GM18909 (cell line): ENCODE measurements around the gene ANTXR1.
"Not testable (repeated sequence)": the region's sequence is repeated elsewhere in the genome, so short reads cannot be mapped to it uniquely, and the experiment has no call there.

Experiments
- ATAC-seq: cut with Tn5 transposase; IDR thresholded peaks from one replicate; pipeline ENCODE4 v1.9.1; 2021; ENCODE audit warnings: mild to moderate bottlenecking; ENCODE audit not compliant: unreplicated experiment, poor library complexity

ANTXR1 gene

DNA sequence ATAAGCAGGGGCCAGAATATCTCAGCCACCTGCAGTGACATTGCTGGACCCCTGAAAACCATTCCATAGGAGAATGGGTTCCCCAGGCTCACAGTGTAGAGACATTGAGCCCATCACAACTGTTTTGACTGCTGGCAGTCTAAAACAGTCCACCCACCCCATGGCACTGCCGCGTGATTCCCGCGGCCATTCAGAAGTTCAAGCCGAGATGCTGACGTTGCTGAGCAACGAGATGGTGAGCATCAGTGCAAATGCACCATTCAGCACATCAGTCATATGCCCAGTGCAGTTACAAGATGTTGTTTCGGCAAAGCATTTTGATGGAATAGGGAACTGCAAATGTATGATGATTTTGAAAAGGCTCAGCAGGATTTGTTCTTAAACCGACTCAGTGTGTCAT lies 234.6 kb downstream of the ANTXR1 start:
- no peak for ATAC-seq

DNA sequence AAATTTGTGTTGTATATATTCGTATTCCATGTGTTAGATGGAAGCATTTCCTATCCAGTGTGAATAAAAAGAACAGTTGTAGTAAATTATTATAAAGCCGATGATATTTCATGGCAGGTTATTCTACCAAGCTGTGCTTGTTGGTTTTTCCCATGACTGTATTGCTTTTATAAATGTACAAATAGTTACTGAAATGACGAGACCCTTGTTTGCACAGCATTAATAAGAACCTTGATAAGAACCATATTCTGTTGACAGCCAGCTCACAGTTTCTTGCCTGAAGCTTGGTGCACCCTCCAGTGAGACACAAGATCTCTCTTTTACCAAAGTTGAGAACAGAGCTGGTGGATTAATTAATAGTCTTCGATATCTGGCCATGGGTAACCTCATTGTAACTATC lies 235.3 kb downstream of the ANTXR1 start:
- no peak for ATAC-seq

DNA sequence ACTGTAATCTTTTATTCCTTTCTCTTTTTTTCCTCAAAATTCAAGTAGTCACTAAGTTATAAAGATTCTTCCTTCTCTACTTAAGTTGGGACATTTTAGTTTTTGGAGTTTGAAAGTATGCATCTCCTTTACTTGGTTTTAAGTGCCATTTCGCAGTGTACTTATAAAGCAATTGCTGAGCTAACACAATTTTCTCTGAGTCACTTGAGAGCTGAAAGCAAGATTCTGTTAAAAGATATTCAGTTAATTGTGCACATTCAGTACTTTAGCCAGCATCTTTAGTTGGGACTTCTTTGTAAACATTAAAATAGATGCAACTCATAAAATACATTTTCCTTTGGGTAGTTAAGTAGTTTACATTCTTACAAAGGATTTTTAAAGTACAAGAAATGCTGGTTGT lies 238.0 kb downstream of the ANTXR1 start:
- ATAC-seq, result no peak

DNA sequence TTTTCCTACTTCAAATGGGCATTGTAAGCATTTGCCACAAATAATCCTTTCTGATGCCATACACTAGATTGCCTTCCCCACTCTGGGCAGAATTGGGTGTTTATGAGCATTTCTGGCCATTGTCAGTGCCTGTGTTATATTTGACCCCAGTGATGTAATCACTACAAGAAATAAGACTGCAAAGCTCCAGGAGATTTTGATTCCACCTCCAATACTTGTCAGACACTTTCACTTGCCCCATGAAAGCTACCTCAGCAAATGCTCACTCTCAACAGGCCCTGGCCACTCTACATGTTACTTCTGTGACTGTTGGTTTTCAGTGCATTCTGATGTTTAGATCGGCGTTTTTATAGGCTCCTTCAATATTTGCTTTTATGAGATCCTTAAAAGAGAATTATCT lies 239.0 kb downstream of the ANTXR1 start:
- ATAC-seq, result no peak

DNA sequence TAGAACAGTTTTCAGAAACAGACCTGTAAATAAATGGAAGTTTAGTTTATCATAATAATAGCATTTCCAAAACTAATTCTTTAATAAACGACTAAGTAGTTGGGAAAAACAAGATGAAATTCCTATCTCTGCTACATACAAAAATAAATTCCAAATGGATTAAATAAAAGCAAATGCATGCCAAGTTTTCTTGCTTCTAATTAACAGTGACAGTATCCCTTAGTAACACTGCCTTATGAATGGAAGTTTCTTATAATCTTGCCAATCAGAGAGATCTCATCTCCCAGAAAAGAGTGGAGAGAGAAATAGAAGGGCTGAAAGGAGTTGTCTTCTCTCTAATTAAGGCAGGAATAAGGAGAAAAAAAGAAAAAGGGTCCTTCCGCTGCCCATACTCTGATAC lies 240.1 kb downstream of the ANTXR1 start:
- no peak for ATAC-seq

DNA sequence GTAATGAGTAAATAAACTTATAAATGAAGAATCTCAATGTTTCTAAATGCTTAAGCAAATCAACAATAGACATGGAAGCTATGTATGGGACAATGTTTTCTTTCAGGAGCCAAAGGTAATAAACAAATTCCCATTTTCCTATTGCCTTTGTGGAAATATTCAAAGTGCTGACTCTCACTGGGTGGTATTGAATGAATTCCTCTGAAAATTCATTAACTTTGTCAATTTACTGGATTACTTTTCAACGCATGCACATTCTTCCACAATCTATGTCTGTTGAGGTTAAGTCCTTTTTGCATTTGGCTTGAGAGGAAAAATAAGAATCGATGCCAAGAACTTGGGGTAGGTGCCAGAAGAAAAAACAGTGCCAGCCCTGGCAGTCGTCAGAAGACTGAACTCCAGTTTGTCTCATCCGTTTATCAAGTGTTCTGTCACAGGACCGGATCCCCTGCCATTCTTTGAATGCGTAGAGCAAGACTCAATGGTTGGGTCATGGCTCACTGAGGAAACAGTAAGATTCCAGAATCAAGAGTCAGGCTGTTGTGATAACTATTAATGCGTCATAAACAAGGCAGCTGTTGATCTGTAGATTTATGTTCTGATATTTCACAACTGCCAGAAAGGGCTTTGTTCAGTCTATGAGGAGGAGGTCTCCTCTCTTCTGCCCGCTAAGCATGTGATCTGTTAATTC lies 240.8 kb downstream of the ANTXR1 start:
- ATAC-seq, result no peak

DNA sequence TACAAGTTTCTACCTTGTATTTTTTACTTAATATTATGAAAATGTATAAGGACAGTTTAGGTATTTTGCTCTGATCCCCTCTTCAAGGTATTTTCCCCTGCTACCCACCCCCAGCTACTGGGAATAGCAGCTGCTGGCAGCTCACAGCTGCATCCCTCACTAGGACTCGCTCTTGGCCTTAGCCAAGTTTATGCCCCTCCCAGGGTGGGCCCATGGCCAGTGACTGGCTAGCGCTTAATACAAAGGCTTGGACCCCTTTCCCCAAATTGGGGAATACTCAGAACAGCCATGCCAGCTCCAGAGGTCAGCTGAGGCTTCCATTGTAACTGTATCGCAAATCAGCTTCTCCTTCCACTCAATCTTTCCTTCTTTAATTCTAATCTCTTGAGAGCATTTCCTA lies 242.8 kb downstream of the ANTXR1 start:
- ATAC-seq, result no peak

DNA sequence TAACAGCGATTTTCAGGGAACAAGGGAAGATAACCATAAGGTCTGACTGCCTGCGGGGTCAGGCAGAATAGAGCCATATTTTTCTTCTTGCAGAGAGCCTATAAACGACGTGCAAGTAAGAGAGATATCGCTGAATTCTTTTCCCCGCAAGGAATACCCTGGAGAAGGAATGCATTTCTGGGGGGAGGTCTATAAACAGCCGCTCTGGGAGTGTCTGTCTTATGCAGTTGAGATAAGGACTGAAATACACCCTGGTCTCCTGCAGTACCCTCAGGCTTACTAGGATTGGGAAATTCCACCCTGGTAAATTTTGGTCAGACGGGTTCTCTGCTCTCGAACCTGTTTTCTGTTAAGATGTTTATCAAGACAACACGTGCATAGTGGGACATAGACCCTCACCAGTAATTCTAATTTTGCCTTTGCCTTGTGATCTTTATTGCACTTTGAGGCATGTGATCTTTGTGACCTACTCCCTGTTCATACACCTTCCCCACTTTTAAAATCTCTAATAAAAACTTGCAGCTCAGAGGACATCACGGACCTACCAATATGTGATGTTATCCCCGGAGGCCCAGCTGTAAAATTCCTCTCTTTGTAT lies 247.1 kb downstream of the ANTXR1 start:
- ATAC-seq, result not testable (repeated sequence)

DNA sequence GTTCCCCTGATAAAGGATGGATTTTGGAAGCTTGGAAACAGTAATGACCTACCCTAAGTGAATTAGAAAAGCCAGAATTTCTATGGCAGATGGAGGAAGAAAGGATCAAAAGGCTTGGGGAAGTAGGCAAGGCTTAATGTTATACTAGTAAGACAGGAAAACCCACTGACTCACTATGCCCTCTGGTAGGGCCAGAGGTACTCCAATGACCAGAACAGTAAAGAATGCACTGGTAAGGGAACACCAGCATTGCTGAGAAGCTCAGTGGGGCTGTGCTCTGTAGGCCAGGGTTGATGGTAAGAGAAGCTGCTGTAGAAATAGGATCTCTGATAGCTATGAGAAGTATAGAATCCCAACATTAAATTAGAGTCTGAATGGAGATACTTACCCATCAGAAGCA lies 247.7 kb downstream of the ANTXR1 start:
- ATAC-seq, result no peak

DNA sequence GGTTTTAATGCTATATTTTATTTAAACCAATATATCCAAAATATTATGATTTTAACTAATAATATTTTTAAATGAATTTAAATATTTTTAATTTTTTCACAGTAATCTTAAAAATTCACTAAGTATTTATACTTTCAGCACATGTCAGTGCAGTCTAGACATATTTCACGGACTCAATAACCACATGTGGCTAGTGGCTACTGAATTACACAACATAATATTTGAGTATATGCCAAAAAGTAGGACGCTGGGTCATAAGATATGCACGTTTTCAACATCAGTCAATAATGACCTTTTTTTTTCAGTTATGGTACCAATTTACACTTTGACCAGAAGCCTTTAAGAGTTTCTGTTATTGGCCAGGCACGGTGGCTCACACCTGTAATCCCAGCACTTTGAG lies 256.4 kb downstream of the ANTXR1 start:
- ATAC-seq, result no peak

DNA sequence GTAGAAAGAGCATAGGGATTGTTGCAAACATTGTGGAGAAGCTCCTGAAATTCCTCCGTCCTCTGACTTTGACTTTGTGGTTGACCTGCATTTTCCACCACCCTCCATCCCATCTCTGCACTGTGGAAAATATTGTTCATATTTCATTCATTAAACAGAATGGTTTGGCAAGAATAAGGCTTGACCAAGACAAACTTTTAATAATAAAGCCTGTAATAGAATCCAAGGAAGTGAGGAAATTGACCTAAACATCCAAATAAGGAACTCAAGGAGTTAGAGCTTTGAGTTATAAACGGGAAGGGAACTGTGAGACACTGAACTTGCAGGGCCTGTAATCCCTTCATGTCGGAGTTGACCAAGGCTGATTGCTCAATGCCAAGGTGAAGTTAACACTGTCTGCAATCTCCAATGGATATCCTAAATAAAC lies 258.9 kb downstream of the ANTXR1 start:
- no peak for ATAC-seq

DNA sequence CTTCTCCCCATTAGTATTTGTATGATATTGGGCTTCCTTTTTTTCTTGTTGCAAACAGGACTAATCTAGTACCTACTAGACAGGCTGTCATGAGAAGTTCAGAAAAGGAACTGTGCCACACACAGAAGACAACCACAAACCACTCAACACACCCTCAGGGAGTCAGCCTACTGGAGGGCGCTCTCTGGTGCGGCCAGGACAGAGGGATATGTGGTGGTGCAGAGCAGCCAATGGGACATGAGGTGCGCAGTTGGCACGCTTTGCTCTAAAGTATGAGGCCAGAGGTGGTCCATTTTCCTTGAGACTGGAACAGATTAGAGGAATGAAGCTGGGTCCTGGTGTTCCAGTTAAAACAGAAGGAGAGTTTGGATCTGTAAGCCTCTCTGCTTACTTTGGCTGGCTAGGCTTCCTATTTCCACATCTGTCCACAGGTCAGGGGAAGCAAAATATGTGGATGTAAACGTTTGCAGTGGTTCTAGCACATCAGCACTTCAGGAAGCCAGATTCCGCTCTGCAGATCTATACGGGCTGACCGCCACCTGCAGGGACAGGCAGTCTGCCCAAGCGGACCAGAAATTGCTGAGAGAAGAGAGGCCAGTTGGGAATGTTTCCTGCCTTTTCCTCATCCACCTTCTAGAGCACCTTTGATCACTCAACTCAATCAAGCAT lies 260.0 kb downstream of the ANTXR1 start:
- ATAC-seq, result no peak

DNA sequence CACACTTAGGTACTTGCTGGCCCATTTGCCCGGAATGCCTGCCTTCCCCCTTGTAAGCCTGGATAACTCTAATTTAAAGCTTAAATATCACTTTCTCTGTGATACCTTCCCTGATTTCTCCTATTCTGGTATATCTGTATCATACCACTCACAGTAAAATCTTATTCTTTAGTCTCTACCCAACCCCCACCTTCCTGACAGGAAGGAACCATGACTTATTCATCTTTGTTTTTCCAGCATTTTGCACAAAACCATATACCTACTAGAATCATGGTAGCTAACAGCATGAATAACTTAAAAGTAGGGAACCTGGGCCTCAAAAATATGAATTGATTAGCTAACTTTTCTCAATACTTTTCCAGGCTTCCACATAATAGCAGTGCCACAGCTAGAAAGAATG lies 262.5 kb downstream of the ANTXR1 start:
- no peak for ATAC-seq

DNA sequence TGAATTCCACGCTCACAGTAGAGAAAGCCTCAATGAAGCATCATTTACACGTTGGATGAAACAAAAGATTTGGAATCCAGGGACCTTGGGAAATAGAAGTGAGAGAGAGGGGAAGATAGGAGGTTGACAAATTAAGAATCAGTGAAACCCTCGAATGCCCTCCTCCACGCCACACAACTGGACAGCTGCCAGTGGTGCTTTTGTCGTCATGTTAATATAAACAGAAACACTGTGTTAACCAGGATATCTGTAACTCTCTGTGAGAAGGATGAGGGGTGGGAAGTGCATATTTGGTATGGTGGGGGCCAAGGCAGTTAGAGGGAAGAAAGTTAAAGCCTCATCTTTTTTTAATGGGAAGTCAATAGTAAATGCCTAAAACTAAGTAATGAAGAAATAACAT lies 265.4 kb downstream of the ANTXR1 start:
- no peak for ATAC-seq

DNA sequence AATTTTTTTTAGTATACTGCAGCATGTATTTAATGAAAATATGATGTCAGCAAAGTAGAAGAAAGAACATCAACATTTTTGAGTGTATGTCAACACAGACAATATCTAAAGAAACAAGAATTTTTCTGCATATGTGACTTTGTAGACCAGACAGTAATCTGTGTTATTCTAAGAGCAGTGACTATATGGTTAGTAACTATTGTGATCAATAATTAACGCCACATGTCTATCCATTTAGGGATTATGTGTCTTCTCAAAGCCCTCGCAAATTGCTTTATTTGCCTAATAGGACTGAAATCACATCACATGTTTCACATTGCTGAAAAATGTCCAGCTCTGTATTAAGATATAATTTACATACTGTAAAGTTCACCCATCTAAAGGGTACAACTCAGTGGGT lies 266.2 kb downstream of the ANTXR1 start:
- no peak for ATAC-seq

DNA sequence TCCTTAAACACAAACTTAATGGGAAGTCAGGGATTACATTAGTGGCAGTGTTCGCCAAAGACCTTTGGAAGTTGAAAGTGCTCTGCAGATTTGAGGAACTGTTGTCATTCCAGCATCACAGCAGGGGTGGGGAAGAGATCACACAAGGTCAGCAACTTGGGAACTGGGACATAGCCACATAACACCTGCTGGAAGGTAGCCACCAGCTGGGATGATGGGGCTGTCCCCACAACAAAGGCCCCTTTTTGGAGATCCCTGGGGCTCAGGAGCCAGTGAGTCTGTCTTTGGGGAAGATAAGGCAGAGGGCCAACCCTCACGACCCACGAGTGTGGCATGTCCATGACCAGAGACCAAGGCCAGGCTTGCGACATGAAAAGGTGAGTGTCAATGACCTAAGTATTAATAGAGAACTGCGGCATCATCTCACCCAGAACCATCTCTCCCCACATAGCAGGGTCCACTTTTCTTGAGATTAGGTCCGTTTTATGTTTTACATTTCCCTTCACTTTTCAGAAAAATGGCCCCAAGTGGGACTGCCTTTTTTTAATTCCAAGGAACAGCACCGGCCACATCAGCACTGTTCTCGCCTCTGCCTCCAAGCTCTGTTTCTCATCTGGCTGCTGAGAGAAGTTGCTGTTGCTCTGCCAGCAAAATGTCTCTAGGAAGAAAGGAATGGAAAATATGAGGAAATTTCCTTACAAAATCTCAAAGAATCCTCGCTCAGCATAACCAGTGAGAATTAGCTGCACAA lies 267.1 kb downstream of the ANTXR1 start:
- ATAC-seq, result no peak

DNA sequence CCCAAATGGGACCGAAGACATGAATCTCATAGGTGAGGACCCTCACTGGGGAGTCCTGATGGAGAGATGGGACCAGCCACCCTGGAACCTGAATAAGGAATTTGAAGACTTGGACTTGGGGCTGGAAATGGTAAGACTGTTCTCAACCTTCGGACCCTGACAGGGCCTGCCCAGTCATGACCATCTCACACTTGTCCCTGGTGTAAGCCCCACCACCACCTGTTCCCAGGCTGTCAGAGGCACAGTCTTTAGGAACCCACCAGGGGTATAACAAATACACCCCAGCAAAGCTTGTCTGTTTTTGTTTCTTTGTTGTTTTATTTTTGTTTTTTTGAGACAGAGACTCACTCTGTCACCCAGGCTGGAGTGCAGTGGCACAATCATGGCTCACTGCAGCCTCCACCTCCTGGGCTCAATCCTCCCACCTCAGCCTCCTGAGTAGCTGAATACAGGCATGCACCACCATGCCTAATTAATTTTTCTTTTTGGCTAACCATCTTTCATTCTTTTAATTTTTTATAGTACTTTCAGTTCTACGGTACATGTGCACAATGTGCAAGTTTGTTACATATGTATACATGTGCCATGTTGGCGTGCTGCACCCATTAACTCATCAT lies 267.9 kb downstream of the ANTXR1 start:
- ATAC-seq, result no peak

DNA sequence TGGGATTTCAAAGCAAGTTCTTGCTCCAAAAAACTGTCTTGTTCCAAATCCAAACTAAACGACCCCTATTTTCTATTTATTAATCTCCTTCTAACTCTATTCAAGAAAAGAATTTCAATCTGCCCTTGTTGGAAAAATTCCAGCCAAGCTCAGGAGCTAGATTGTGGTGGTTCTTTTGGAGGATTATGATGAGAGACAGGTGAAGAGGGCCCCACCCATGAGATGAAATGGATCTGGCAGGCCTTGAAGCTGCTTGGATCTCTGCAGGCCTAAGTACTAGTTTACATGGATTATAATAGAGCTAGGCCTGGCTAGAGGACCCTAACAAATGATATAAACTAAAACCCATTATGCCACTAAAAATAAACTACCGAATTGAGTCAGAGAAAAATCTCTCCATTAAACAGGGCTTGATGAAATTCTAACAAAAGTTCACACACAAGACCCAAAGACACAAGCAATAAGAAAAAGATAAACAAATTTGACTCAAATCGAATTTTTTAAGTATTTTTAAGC lies 272.5 kb downstream of the ANTXR1 start:
- ATAC-seq, result no peak

DNA sequence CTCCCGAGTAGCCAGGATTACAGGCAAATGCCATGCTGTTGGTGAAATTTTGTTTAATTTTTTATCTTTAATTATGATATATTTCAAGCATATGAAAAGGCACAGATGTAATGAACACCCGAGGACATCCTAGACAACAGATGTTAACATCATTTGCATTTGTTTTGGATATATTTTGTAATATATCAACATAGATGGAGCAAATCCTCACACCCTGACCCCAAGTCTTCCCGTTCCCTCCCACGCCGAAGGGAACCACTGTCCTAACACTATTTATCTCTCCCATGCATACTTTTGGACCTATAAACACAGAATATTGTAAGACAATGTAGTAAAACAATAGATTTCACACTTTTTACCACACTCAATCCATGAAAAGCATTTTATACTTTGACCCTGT lies 274.6 kb downstream of the ANTXR1 start:
- ATAC-seq, result no peak

DNA sequence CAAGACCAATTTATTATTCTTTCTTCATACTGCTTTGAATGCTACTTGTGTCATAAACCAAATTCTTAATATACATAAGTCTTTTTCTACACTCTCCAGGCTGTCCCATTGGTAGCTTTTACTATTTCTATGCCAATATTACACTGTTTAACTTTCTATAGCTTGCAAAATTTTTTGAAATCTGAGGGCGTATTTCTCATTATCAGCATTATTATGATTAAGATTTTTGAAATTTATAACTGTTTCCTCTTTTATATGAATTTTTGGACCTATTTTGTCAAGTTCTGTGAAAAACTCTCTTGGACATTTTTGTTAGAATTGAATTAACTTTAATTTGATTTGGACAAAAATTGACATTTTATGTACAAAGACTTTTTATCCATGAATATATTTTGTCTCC lies 275.4 kb downstream of the ANTXR1 start:
- ATAC-seq, result no peak
